GM12801 (cell line): ENCODE data around the gene ACOT7.

Source experiments
- TF ChIP-seq, protein P1 (sequence below): IDR thresholded peaks from one replicate; pipeline ENCODE4 v1.5.1; 2011; ENCODE audit warnings: control low read depth; ENCODE audit not compliant: insufficient read length; ENCODE audit errors: extremely low read depth

Gene ACOT7

DNA sequence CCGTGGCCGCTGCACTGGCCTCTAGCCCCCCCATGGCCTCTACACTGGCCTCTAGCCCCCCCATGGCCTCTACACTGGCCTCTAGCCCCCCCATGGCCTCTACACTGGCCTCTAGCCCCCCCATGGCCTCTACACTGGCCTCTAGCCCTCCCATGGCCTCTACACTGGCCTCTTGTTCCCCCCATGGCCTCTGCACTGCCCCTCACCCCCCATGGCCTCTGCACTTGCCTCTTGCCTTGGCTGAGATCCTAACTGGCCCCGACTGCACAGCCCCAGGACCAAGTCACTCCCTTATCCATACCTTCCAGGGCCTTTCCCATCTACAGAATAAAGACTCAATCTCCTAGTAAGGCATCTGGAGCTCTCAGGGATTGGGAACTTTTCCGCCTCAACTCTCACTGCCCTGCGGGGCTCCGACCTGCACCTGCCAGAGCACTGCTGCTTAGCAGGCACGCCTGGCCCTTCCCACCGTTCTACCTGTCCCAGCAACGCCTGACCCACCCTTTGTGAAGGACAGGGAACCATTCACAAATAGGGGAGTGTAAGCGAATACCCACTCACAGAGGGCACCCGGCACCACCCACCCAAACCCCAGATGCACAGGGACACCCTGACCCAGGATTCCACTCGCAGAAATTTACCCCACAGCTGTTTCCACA lies 38.8 kb downstream of the ACOT7 start:
- TF ChIP-seq, protein P1, sequence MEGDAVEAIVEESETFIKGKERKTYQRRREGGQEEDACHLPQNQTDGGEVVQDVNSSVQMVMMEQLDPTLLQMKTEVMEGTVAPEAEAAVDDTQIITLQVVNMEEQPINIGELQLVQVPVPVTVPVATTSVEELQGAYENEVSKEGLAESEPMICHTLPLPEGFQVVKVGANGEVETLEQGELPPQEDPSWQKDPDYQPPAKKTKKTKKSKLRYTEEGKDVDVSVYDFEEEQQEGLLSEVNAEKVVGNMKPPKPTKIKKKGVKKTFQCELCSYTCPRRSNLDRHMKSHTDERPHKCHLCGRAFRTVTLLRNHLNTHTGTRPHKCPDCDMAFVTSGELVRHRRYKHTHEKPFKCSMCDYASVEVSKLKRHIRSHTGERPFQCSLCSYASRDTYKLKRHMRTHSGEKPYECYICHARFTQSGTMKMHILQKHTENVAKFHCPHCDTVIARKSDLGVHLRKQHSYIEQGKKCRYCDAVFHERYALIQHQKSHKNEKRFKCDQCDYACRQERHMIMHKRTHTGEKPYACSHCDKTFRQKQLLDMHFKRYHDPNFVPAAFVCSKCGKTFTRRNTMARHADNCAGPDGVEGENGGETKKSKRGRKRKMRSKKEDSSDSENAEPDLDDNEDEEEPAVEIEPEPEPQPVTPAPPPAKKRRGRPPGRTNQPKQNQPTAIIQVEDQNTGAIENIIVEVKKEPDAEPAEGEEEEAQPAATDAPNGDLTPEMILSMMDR, result no peak

DNA sequence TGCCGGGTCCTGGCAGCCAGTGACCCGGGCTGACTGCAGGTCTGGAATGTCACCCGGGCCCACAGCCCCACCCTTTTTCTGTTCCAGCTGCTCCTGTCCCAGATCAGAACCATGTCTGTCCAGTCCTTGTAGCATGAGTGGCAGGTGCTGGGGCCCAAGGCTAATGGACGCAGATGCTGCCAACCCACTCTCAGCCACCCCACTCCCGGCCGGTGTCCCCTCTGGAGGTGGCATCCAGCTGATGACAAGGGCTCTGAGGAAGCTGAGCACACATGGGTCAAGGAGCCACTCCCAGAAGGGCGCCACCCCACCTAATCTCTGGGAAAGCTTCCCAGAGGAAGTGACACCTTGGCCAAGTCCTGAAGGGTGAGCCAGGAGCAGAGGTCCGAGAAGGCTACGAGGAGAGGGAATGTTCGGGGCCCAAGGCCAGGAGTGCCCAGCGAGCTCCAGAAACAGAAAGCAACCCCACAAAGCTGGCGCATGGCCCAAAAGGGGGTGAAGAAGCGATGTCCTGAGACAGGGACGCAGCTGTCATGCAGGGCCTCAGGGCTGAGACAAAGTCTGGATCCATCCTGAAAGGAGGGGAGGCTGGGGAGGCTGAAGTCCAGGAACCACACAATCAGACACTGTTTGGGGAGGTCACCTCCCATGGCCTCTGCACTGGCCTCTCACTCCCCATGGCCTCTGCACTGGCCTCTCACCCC lies 39.5 kb downstream of the ACOT7 start:
- TF ChIP-seq, protein P1, result no peak

DNA sequence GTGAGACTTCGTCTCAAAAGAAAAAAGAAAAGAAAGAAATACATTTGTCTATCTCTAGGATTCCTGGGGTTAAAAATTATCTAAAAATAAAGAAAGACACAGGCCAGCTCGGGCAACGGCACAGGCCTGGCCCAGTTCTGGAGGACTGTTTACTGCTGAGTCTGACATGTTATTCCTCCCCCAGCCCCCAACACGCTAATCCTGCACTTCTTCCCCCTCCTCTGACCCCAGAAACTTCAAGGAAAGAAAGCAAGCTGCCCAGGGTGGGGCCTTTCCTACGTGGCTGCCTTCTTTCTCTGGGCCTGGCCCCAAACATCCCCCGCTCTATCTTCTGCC lies 40.0 kb downstream of the ACOT7 start:
- TF ChIP-seq, protein P1, result no peak

DNA sequence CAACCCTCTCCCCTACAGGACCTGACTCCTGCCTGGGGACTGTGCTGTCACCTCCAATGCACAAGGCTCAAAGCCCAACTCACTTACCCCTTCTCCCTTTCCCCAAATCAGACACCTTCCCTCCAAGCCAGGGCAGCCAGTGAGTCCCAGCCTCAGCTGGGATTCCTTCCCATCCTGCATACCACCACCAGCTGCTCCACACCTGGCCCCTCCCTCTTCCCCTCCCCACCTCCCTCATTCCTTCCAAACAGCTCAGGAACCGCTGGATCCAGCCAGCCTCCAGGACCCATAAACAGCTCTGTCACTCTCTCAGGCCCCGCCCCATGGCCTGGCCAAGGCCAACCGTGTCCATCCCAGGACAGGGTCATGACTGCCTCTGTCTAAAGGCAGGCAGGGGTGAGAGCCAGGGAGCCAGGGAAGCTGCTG lies 41.4 kb downstream of the ACOT7 start:
- TF ChIP-seq, protein P1, result no peak

DNA sequence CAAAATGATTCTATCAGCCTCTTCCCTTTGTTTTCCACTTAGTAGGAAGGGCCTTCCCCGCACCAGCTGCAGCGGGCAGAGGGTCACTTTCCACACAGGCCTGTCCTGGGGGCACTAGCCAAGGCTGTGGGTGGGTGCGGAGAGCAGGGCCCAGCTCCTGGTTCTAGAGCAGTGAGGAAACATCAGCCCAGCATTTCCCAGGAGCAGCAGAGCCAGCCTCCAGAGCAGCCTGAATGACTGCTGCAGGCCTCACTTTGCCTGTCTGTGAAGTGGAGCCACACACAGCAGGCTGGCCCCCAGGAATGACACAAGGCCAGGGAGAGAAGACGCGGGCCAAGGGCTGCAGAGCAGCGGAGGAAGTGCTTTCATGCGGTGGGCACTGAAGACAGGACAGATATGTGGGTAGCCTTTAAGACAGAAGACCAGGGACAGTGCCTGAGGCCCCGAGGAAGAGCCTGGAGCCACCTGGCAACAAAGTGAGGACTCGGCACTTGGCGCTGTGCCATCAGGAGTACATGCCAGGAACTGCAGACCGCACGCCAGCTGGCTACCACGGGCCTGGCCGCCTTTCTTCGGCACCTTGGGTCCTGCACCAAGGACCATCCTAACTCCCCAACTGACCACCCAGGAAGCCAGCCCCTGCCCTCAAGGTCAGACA lies 42.0 kb downstream of the ACOT7 start:
- TF ChIP-seq, protein P1, result no peak

DNA sequence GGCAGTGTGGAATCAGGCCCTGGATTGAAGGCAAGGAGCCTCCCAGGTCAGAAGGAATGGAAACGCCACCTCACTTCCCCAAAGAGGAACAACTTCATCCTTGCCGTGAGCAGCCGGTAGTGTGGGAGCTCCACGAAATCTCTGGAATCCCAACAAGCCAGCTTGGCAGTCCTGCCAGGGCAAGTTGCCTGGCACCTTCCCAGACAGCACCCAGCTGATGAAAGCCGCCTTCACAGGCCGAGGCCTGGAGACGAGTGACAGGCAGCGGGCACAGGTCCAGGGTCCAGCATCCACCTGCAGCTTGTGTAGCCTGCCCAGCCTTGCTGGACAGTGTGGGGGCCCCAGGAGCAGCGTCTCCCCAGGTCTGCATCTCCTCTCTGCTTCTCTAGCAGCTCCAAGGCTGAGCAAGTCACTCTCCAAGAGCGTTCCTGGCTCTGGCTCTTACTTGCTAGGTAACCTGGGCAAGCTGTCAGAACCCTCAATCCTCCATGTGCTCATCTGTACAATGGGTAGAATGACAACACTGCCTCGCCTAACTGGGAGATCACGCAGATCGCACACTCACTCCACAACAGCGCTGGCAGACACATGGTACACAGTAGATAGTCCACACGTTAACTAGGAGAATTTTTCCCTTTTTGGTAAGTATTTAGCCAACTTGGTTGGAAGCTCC lies 43.0 kb downstream of the ACOT7 start:
- TF ChIP-seq, protein P1, result no peak

DNA sequence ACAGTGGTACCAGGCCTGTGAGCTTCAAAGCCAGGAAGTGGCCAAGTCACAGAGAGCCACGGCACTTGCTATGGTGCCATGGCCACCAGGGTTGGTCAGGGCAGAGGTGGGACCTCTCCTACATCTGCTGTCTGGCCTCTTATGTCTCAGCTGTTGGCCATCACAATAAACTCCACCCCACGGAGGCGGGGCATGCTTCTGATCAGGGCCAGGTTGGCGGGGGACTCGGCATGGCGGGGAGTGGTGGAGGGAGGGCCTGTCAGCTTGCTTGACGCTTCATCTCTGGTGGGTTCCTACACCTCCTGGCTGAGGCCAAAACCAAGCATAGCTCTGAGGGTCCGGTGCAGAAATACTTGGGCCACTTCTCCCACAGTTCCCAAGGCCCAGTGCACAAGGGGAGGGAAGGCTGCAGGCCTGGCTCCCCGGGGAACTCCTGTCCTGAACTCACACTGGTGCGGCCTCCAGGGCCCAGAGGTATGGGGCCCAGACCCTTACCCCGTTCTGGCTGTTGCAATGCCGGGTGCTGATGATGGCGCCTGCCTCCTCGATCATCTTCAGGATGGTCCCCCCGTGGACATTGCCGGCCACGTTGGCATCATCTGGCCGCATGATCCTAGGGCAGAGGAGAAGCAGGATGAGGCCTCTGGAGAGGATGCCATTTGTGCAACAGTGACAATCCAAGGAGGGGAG lies 44.2 kb downstream of the ACOT7 start:
- TF ChIP-seq, protein P1, result no peak
